GM19238 (cell line): Measurements from ENCODE around the gene TCF25.

Source experiments
- DNase-seq: peaks from one replicate; pipeline ENCODE4 v3.0.0; 2011; ENCODE audit warnings: low spot score; ENCODE audit not compliant: insufficient read length

Gene TCF25

GRCh38 chr16:89936508-89936907 is 63.1 kb downstream of the TCF25 start:
- DNase-seq: no peak

- DNase-seq: no peak
Measured at GRCh38 chr16:89936981-89937380, 63.6 kb downstream of the TCF25 start.

DNA sequence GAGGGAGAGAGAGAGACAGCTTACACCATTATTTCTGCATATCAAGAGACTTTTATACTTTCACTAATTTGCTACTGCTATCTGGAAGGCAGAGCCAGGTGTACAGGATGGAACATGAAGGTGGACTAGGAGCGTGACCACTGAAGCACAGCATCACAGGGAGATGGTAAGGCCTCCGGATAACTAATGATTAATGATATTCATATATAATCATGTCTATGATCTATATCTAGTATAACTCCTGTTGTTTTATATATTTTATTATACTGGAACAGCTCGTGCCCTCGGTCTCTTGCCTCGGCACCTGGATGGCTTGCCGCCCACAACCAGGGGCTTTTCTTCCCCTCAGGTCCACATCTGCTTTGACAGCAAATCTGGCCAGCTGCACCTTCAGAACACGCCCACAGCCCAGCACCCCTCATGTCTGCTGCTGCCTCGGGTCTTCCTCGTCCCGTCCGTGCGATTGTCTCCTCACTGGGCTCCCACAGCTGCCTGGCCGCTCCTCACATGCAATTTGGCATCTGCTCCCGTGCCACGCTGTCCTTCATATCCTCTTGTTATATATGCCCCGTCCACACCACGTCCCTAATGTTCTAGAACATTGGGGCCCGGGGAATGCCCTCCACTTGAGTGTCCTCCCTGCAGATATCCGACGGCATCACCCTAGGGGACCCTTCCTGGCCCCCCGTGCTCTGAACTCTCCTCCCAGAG is 64.9 kb downstream of the TCF25 start:
- DNase-seq: no peak

- DNase-seq: no peak
Measured at GRCh38 chr16:89944773-89945172, 71.4 kb downstream of the TCF25 start.

DNA sequence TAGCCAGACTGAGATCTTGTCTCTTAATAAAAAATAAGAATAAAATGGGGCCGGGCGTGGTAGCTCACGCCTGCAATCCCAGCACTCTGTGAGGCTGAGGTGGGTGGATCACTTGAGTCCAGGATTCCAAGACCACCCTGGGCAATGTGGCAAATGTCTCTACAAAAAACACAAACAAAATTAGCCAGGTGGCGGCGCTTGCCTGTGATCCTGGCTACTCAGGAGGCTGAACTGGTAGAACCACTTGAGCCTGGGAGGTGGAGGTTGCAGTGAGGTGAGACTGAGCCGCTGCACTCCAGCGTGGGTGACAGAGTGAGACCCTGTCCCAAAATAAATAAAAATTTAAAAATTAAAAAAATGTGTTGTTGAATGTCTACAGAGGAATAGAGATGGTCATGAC is 72.3 kb downstream of the TCF25 start:
- DNase-seq: no peak

GRCh38 chr16:89946515-89946914 is 73.1 kb downstream of the TCF25 start:
- DNase-seq: no peak

DNA sequence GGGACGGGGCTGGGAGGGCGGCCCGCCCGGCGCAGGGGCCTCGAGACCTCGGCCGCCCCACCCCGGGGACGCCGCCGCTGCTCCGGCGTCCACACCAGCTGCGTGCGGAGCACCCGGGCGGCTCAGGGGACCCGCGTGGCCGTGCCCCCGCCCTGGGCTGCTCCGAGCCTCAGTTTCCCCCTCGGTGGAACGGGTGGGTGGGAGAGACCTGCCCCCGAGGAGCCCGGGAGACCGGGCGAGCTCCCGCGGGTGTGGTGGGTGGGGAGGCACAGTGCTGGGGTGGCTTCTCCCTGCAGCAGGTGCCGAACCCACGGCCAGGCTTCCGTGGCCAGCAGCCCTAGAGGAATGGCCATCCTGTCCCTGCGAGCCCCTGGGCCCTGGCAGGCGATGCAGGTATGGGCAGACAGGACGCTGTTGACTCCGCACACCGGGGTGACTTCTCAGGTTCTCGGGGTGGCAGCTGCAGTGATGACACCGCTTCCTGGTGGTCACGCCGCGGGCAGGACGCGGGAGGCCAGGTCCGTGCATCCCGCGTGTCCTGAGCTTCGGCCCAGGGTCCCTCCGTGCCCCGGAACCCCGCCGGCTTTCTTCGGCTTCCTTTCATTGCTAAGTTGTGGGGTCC is 75.8 kb downstream of the TCF25 start:
- no peak for DNase-seq

GRCh38 chr16:89949756-89950155 is 76.4 kb downstream of the TCF25 start:
- no peak for DNase-seq

GRCh38 chr16:89951509-89951908 is 78.1 kb downstream of the TCF25 start:
- no peak for DNase-seq

GRCh38 chr16:89952049-89952448 is 78.7 kb downstream of the TCF25 start:
- DNase-seq: no peak

- no peak for DNase-seq
Measured at GRCh38 chr16:89952551-89952950, 79.2 kb downstream of the TCF25 start.

- DNase-seq: peak; percentile 75
Measured at GRCh38 chr16:89953671-89954406, 80.4 kb downstream of the TCF25 start.

DNA sequence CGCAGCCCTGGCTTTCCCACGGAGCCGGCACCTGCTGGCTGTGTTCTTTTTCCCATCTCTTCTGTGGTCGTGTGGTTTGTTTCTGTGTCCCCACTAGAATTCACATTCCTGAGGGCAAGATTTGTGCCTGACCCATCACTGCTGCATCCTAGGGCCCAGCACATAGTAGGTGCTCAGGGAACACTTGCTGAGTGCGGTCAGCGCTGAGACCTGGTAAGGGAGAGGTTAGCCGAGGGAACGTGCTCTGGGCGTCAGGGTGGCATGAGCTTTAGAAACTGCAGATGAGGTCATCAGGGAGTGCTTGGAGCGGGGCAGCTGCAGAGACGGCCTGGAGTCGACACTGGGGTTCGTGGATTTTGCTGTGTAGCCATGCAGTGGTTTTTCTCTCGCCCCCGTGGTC is 81.1 kb downstream of the TCF25 start:
- no peak for DNase-seq

DNA sequence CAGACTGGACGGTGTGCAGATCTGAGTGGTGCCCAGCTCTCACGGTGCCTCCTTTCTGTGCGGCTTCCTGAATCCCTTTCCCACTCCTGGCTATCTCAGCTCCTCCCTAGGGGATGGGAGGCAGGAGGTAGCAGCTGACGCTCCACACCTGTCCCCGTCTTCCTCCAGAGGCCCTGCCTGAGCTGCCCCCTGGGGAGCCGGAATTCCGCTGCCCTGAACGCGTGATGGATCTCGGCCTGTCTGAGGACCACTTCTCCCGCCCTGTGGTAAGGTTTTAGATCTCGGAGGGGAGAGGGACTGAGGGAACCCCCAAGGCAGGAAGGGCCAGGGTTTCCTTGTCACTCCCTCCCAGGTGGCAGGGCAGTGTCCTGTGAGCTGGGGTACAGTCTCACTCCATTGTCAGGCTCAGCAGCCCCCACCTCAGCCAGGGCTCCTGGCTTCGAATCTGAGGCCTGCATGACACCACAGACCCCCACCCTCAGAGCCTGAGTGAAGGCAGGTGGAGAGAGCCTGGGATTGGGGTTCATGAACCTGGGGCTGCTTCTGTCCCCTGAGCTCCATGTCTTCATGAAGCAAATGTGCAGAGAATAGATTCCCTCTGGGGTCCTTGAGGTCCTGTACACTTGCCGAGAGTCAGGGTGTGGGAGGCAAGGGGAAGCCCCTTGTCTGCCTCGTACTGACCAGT is 81.8 kb downstream of the TCF25 start:
- DNase-seq: no peak

DNA sequence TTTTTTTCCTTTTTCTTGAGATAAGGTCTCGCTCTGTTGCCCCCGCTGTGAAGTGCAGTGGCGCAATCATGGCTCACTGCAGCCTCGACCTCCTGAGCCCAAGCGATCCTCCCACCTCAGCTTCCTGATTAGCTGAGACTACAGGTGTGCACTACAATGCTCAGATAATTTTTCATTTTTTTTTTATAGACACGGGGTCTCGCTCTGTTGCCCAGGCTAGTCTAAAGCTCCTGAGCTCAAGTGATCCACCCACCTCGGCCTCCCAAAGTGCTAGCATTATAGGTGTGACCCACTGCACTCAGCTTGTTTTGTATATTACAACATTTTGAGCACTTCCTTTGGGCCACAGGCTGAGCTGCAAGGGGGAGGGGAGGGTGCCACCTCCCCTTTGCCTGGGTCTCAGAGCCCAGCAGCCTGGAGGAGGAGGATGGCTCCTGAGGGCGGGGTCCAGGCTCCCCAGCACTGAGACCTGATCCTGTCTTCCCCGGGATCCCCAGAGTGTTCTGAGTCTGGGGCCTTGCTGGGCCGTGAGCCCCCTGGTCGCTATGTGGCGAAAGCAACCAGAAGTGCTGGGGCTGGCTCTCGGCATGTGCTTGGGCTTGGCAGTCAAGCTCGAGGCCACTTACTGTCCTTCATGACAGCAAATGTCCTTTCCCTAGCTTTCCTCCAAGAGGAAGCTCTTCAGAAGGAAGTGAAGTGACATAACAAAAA is 83.3 kb downstream of the TCF25 start:
- DNase-seq: no peak

- no peak for DNase-seq
Measured at GRCh38 chr16:89957216-89957785, 83.9 kb downstream of the TCF25 start.

GRCh38 chr16:89958068-89958467 is 84.7 kb downstream of the TCF25 start:
- no peak for DNase-seq

DNA sequence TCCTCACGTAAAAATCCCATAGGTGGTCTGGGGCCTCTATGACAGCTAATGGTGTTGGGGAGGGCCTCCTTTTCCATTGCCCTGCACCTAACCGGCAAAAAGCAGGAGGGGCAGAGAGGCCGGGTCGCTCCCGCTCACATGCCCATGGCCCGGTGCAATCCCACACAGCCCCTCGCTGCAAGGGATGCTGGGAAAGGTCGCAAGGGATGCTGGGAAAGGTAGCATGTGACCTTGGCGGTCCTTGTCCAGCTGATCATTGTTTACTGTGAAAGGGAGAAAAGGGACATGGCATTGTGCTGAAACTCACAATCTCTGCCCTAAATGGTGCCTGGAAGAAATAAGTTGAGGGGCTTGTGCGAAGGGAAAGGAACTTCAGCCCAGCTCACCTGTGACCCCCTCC is 85.2 kb downstream of the TCF25 start:
- DNase-seq: no peak

DNA sequence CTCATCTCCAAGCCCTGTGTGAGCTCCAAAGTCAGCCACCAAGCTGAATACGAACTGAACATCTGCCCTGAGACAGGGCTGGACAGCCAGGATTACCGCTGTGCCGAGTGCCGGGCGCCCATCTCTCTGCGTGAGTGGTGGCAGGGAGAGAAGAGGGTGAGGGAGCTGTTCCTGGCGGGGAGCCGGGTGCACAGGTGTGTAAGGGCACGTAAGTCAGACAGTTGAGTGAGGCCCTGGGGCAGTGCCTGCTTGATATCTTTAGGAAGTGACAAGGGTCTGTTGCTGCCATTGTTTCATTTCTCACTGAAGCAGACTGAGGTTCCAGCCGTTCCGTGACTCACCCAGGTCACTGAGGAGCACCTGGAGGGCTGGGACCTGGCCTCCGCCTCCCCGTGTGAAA is 87.6 kb downstream of the TCF25 start:
- no peak for DNase-seq
